ENCODE results near the gene ULK4. TPM values are rescaled to one million over a fixed set of nuclear protein-coding genes. Genes with fewer than 3 reads are reported as not detected.

The ULK4 gene
- total RNA-seq, 2 donors from 2014 or later = 4.4 to 8.3 TPM

DNA sequence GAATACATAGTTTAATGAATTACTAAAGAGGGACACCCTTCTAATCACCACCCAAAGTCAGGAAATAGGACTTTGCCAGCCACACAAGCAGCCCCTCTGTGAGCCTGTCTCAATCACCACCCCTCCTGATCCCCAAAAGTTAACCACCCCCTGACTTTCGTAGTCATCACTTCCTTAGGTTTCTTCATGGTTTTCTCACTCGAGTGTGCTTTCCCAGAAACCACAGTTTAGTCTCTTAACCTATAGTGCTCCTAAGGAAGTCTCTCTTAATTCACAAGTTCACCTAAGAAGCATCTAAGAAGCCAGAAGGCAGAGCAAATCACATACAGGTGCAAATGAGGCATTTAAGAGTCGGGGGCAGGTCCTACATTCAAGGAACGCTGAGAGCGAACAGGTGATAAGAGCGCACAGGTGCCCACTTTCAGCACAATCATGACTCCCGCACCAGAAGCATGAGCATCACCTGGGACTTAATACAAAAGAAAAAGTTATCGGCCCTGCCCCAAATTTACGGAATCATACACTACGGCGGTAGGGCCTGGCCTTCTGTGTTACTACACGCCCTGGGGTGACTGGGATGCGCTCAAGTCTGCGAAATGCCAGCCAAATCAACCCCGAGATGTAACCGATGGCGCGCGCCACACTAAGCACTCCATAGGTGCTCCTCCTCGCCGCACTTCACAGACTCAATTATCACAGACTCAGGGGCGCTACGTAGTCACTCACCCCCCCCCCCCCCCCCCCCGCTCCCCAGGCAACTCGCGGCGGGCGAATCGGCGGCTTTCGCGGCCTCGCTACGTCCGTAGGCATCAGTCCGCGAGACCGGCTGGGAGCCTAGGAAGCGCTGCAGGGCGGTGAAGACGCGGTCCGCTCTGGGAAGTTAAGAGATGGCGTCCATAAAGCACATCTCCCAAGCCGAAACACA, 815 bp downstream of the ULK4 start:
- intact Hi-C loops (cut with DNase I) = loop anchor here (5.0 kb wide), 1 partner anchor 136 kb away; no protein-coding TSS in a partner anchor
- H3K4me3 ChIP-seq = peak overlapping the region; percentile 89
- TF ChIP-seq, protein P1, sequence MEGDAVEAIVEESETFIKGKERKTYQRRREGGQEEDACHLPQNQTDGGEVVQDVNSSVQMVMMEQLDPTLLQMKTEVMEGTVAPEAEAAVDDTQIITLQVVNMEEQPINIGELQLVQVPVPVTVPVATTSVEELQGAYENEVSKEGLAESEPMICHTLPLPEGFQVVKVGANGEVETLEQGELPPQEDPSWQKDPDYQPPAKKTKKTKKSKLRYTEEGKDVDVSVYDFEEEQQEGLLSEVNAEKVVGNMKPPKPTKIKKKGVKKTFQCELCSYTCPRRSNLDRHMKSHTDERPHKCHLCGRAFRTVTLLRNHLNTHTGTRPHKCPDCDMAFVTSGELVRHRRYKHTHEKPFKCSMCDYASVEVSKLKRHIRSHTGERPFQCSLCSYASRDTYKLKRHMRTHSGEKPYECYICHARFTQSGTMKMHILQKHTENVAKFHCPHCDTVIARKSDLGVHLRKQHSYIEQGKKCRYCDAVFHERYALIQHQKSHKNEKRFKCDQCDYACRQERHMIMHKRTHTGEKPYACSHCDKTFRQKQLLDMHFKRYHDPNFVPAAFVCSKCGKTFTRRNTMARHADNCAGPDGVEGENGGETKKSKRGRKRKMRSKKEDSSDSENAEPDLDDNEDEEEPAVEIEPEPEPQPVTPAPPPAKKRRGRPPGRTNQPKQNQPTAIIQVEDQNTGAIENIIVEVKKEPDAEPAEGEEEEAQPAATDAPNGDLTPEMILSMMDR (IDR thresholded peaks at IDR 0.05) = no peak
- H3K36me3 ChIP-seq = no peaks in the 10 kb centered on the region
- peak; percentile 50 for DNase-seq
- peaks cover 5% of the 10 kb centered on the region for H3K4me1 ChIP-seq
- peak overlapping the region; percentile 82 for H3K27ac ChIP-seq
- H3K27me3 ChIP-seq = no peaks in the 10 kb centered on the region
- H3K9me3 ChIP-seq = no peaks in the 10 kb centered on the region
- H3K9ac ChIP-seq (ENCODE audit: low read depth in 2 of 2, low read length in 2 of 2) = peak overlapping the region; percentile 64 to 89

DNA sequence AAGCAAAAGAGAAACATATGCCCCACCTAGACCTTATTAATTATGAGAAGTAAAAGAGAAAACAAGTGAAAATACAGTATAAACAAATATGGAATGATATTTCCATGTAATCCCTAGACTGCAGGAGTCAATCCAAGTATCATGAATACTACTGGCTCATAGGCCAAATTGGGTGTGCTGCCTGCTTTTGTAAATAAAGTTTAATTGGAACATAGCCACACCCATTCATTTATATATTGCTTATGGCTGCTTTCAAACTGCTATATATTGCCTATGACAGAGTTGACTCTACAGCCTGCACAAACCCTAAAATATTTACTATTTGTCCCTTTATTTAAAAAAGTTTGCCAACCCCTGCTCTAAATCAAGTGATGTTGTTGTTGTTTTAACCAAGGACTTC, 5.3 kb downstream of the ULK4 start:
- Histone ChIP-seq H3K9me3 (no peaks in the 10 kb centered on the region), H3K4me3 (no peak overlapping the region), H3K36me3 (no peaks in the 10 kb centered on the region), H3K27me3 (no peaks in the 10 kb centered on the region), H3K9ac (ENCODE audit: low read depth in 2 of 2, low read length in 2 of 2) (no peak overlapping the region), H3K27ac (no peak overlapping the region), H3K4me1 (peaks cover 5% of the 10 kb centered on the region)
- no peak for DNase-seq
- TF ChIP-seq, protein P1 (IDR thresholded peaks at IDR 0.05) = no peak
- intact Hi-C loops (cut with DNase I) = no loop called here

DNA sequence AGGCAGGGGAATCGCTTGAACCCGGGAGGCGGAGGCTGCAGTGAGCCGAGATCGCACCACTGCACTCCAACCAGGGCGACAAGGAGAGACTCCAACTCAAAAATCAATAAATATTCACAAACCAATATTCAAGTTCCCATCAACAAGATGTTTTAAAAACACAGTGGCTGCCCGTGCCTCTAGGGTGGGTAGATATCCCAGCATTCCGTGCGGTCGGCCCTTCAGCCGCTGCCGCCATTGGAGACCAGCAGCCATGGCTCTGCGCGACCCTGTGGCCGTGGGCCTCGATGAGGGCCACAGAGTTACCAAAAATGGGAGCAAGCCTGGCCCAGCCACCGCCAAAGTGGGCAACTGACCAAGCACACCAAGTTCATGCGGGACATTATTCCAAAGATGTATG, 6.7 kb downstream of the ULK4 start:
- Histone ChIP-seq H3K27ac (no peak overlapping the region), H3K36me3 (no peaks in the 10 kb centered on the region), H3K9me3 (no peaks in the 10 kb centered on the region), H3K4me3 (no peak overlapping the region), H3K27me3 (no peaks in the 10 kb centered on the region), H3K9ac (ENCODE audit: low read depth in 2 of 2, low read length in 2 of 2) (no peak overlapping the region), H3K4me1 (no peaks in the 10 kb centered on the region)
- DNase-seq = no peak
- intact Hi-C loops (cut with DNase I) = no loop called here
- TF ChIP-seq, protein P1 (IDR thresholded peaks at IDR 0.05) = no peak

DNA sequence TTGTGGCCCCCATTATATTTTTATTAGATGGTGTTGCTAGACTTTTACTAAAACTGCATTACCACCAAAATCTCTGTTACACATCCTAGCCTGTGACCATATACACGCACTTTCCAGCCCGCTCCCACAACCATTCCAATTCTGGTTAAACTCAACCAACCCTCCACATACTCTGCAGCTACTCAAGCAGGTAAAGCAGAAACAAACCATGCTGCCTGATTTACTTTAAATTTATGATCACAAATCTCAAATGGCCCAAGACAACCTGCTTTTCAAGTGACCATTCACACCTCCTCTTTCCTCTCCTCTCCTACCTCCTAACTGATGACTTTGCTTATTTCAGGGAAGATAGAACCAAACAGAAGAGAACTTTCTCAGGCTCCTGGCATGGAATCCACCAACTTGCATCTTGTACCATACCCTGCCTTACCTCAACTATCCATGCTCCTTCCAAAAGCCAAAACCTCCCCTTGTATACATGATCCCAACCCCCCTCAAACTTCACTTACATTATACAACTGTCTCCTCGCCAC, 18.5 kb downstream of the ULK4 start:
- H3K9me3 ChIP-seq = no peaks in the 10 kb centered on the region
- intact Hi-C loops (cut with DNase I) = no loop called here
- TF ChIP-seq, protein P1 (IDR thresholded peaks at IDR 0.05) = no peak
- H3K4me1 ChIP-seq = no peaks in the 10 kb centered on the region
- H3K27me3 ChIP-seq = no peaks in the 10 kb centered on the region
- DNase-seq = no peak
- no peak overlapping the region for H3K27ac ChIP-seq
- no peak overlapping the region for H3K9ac ChIP-seq (ENCODE audit: low read depth in 2 of 2, low read length in 2 of 2)
- no peaks in the 10 kb centered on the region for H3K36me3 ChIP-seq
- H3K4me3 ChIP-seq = no peak overlapping the region

DNA sequence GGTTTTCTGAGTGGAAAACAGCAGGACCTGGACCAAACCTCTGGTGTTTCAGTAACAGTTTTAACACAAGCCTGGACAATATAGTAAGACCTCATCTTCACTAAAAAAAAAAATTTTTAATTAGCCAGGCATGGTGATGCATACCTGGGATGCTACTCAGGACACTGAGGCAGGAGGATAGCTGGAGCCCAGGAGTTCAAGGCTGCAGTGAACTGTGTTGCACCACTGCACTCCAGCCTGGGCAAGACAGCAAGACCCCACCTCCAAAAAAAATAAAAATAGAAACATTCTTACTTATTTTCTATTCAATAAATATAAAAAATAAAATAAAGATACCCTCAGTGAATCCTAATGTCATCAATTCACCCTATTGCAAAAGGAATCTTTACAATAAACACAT, 21.5 kb downstream of the ULK4 start:
- Histone ChIP-seq H3K9me3 (no peaks in the 10 kb centered on the region), H3K9ac (ENCODE audit: low read depth in 2 of 2, low read length in 2 of 2) (no peak overlapping the region), H3K36me3 (no peaks in the 10 kb centered on the region), H3K27ac (no peak overlapping the region), H3K27me3 (no peaks in the 10 kb centered on the region), H3K4me3 (no peak overlapping the region), H3K4me1 (no peaks in the 10 kb centered on the region)
- TF ChIP-seq, protein P1 (IDR thresholded peaks at IDR 0.05) = no peak
- no peak for DNase-seq
- intact Hi-C loops (cut with DNase I) = no loop called here
